WERI-Rb-1 (cell line): Measurements from ENCODE around the gene SEMA3A.

Experiments used
- DNase-seq: peaks from one replicate; pipeline ENCODE4 v3.0.0-alpha.2; 2020
- H3K27ac ChIP-seq: fragments of 250-450 bp; sonication (Bioruptor Pico); 2 replicates; pipeline ENCODE4 v1.5.1; 2020; ENCODE audit warnings: mild to moderate bottlenecking, moderate library complexity
- H3K27me3 ChIP-seq: fragments of 250-450 bp; sonication (Bioruptor Pico); 2 replicates; pipeline ENCODE4 v1.5.1; 2021; ENCODE audit warnings: mild to moderate bottlenecking, low read depth, moderate library complexity; ENCODE audit not compliant: insufficient read depth, severe bottlenecking
- H3K36me3 ChIP-seq: fragments of 250-450 bp; sonication (Bioruptor Pico); 2 replicates; pipeline ENCODE4 v1.5.1; 2020; ENCODE audit warnings: mild to moderate bottlenecking, moderate library complexity
- H3K4me3 ChIP-seq: 2 replicates; pipeline ENCODE4 v1.5.1; 2011; ENCODE audit warnings: low read depth, mild to moderate bottlenecking, control low read depth, low read length
- H3K9me3 ChIP-seq: fragments of 250-450 bp; sonication (Bioruptor Pico); 2 replicates; pipeline ENCODE4 v1.5.1; 2021; ENCODE audit warnings: mild to moderate bottlenecking, moderate library complexity; ENCODE audit not compliant: severe bottlenecking
- CTCF ChIP-seq: IDR thresholded peaks from 2 replicates; pipeline ENCODE4 v1.5.1; 2011; ENCODE audit warnings: low read depth, mild to moderate bottlenecking, control low read depth, inconsistent platforms, low read length

Gene SEMA3A

GRCh38 chr7:84106291-84106690 is 88.3 kb downstream of the SEMA3A start:
- no peak overlapping the region for H3K4me3 ChIP-seq
- H3K9me3 ChIP-seq = no peaks in the 10 kb centered on the region
- H3K36me3 ChIP-seq = no peaks in the 10 kb centered on the region
- H3K27ac ChIP-seq = no peak overlapping the region
- DNase-seq = no peak
- H3K27me3 ChIP-seq = no peaks in the 10 kb centered on the region
- TF ChIP-seq CTCF = no peak

DNA sequence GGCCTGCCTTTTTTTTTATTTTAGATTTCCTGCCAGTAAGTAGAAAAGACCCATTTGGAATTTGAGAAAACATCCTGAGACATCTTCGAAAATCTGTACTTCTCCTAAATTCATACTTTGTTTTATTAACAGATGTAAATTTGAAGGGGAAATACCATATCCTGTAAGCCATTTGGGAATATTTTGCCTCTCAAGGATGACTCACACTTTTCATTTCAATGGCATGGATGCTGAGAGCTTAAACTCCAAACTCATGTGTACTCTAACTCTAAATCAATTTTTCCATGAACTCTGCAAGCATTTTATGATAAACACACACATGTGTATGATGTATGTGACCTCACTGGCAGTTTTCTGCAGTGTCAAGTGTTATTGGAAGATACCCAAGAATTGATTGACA is 89.0 kb downstream of the SEMA3A start:
- TF ChIP-seq CTCF = no peak
- Histone ChIP-seq H3K36me3 (no peaks in the 10 kb centered on the region), H3K27me3 (no peaks in the 10 kb centered on the region), H3K27ac (no peak overlapping the region), H3K4me3 (no peak overlapping the region), H3K9me3 (no peaks in the 10 kb centered on the region)
- DNase-seq = no peak

DNA sequence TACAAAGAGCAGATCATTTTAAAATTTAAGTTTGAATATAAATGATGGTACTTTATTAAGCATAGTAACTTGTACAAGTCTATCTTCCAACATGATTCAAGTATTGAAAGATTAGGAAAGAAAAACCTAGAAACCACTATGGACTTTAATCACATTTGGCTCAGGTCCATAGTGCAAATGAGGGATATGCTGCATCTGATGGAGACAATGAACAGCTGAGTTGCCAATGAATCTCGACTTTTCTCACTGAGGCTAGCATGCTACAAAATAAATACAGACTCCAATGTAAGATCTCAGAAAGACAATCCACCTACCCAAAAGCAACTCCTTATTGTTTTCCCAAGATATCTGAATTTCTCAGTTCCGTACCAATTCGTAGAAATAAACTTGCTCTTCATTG is 89.8 kb downstream of the SEMA3A start:
- Histone ChIP-seq H3K4me3 (no peak overlapping the region), H3K27ac (no peak overlapping the region), H3K36me3 (no peaks in the 10 kb centered on the region), H3K9me3 (no peaks in the 10 kb centered on the region), H3K27me3 (no peaks in the 10 kb centered on the region)
- DNase-seq = no peak
- no peak for TF ChIP-seq CTCF

GRCh38 chr7:84102213-84102612 is 92.4 kb downstream of the SEMA3A start:
- H3K4me3 ChIP-seq = no peak overlapping the region
- H3K36me3 ChIP-seq = no peaks in the 10 kb centered on the region
- no peaks in the 10 kb centered on the region for H3K9me3 ChIP-seq
- H3K27ac ChIP-seq = no peak overlapping the region
- no peak for TF ChIP-seq CTCF
- DNase-seq = no peak
- no peaks in the 10 kb centered on the region for H3K27me3 ChIP-seq

DNA sequence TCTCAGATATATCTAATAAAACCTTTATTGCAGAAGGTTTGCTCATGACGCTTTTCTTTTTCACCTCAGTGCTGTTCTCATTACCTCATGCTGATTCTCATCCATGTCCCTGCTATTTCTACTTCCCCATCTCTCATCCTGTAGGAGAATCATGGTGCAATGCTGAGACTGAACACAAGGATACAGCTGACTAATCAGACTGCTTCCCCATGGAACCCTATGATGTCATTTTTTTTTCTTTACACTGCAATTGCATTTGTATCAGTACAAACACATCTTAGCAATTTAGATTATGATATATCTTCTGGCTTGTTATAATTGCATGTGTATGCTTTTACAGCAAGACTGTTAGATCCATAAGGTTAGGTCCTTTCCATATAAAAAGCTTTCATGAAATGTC is 93.7 kb downstream of the SEMA3A start:
- DNase-seq = no peak
- Histone ChIP-seq H3K27ac (no peak overlapping the region), H3K9me3 (no peaks in the 10 kb centered on the region), H3K27me3 (no peaks in the 10 kb centered on the region), H3K36me3 (no peaks in the 10 kb centered on the region), H3K4me3 (no peak overlapping the region)
- no peak for TF ChIP-seq CTCF

GRCh38 chr7:84095971-84096370 is 98.6 kb downstream of the SEMA3A start:
- no peaks in the 10 kb centered on the region for H3K27me3 ChIP-seq
- H3K36me3 ChIP-seq = no peaks in the 10 kb centered on the region
- no peak overlapping the region for H3K27ac ChIP-seq
- no peaks in the 10 kb centered on the region for H3K9me3 ChIP-seq
- TF ChIP-seq CTCF = no peak
- no peak for DNase-seq
- H3K4me3 ChIP-seq = no peak overlapping the region
